BJ (cell line): Measurements from ENCODE around the gene CAP2. TPM values are rescaled to one million over a fixed set of nuclear protein-coding genes. Genes with fewer than 3 reads are reported as not detected.
"Not testable (repeated sequence)": the region's sequence is repeated elsewhere in the genome, so short reads cannot be mapped to it uniquely, and the experiment has no call there.

Experiments used
- CTCF ChIA-PET: fragments of 350-600 bp; formaldehyde crosslinking; extraction: SDS; loops from one replicate; lab custom pipeline; 2021; ENCODE audit warnings: antibody characterized with exemption, inconsistent platforms; lab: Yijun Ruan, JAX
- POLR2A ChIA-PET: fragments of 300-600 bp; sonication (Branson Sonifier 250); formaldehyde crosslinking; extraction: SDS; loops from one replicate; lab custom pipeline; 2021; ENCODE audit warnings: antibody characterized with exemption; lab: Charles Lee
- DNase-seq: peaks from one replicate; pipeline ENCODE4 v3.0.0-alpha.2; 2011; ENCODE audit warnings: low read depth
- H3K27me3 ChIP-seq: 2 replicates; pipeline ENCODE4 v1.6.0; 2011; ENCODE audit warnings: low read length; ENCODE audit not compliant: control insufficient read depth, insufficient read depth
- H3K36me3 ChIP-seq: 2 replicates; pipeline ENCODE4 v1.5.1; 2011; ENCODE audit warnings: low read length; ENCODE audit not compliant: control insufficient read depth, insufficient read depth
- H3K4me3 ChIP-seq: 2 replicates; pipeline ENCODE4 v1.5.1; 2011; ENCODE audit warnings: low read depth, mild to moderate bottlenecking, control low read depth, low read length
- CTCF ChIP-seq: IDR thresholded peaks from 2 replicates; pipeline ENCODE4 v1.5.1; 2011; ENCODE audit warnings: low read depth, mild to moderate bottlenecking, control low read depth, inconsistent platforms, low read length, moderate library complexity; ENCODE audit not compliant: insufficient read depth
- polyA plus RNA-seq: library from polyadenylated mRNA; depleted of rRNA; stranded (reverse); fragments of >200 nt; gene quantifications from 2 replicates; pipeline ENCODE4 v1.2.3, GENCODE V29; 2011

CAP2 gene
- polyA plus RNA-seq, 1 experiment, result 84.4 TPM

DNA sequence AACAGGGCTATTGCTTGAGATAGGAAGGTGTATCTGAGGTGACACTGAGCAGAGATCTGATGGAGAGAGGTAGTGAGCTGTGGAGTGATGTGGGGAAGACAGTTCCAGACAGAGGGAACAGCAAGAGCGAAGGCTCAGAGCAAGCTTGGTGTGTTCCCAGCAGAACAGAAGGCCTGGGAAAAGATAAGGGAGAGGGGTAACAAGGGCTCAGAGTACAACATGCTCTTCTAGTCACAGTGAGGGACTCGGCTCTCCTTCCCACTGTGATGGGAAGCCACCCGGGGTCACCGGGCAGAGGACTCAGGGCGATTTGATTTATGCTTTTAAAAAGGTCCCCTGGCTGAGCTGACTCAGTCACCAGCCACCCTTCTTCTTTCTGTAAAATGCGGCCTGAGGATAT is 33.7 kb downstream of the CAP2 start:
- CTCF ChIA-PET, result no interaction called here
- H3K27me3 ChIP-seq, result no peaks in the 10 kb centered on the region
- peaks cover 5% of the 10 kb centered on the region for H3K36me3 ChIP-seq
- POLR2A ChIA-PET, result no interaction called here
- no peak for TF ChIP-seq CTCF
- H3K4me3 ChIP-seq, result no peak overlapping the region
- no peak for DNase-seq

DNA sequence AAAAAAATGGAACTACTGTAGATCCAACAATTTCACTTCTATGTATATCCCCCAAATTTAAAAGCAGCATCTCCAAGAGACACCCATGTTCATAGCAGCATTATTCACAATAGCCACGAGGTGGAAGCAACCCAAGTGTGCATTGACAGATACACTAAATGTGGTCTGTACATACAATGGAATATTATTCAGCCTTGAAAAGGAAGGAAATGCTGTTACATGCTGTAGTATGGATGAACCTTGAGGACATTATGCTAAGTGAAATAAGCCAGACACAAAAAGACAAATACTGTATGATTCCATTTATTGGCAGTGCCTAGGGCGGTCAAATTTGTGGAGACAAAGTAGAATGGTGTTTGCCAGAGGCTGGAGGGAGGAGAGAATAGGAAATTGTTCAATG is 34.2 kb downstream of the CAP2 start:
- H3K36me3 ChIP-seq, result peaks cover 5% of the 10 kb centered on the region
- POLR2A ChIA-PET, result no interaction called here
- CTCF ChIA-PET, result no interaction called here
- H3K27me3 ChIP-seq, result no peaks in the 10 kb centered on the region
- no peak for DNase-seq
- no peak for TF ChIP-seq CTCF
- no peak overlapping the region for H3K4me3 ChIP-seq

DNA sequence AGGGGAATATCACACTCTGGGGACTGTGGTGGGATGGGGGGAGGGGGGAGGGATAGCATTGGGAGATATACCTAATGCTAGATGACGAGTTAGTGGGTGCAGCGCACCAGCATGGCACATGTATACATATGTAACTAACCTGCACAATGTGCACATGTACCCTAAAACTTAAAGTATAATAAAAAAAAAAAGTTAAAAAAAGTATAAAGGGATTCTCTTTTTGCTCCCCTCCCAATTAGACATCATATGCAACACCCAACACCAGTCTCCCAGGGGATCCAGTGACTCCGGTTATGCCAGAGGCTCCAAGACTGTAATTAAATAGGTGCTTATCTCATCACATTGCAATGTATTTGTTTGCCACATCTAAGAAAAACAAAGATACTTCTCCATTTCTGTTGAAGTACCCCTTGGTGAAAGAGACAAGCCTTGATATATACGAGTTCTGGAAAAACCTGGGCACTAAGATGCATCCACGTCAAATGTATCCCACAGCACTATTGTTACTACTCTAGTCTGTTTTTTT is 35.3 kb downstream of the CAP2 start:
- H3K27me3 ChIP-seq, CTCF ChIA-PET, DNase-seq, H3K4me3 ChIP-seq, H3K36me3 ChIP-seq, POLR2A ChIA-PET: not testable (repeated sequence)

- ChIA-PET POLR2A (no interaction called here), CTCF (interaction anchor here (0.7 to 1.3 kb wide), 3 partner anchors 10 to 141 kb away, joined by 3 read pairs; no protein-coding TSS in a partner anchor)
- Histone ChIP-seq H3K4me3 (no peak overlapping the region), H3K36me3 (peaks cover 5% of the 10 kb centered on the region), H3K27me3 (no peaks in the 10 kb centered on the region)
- no peak for DNase-seq
- no peak for TF ChIP-seq CTCF
Measured at GRCh38 chr6:17429383-17430061, 36.1 kb downstream of the CAP2 start.

DNA sequence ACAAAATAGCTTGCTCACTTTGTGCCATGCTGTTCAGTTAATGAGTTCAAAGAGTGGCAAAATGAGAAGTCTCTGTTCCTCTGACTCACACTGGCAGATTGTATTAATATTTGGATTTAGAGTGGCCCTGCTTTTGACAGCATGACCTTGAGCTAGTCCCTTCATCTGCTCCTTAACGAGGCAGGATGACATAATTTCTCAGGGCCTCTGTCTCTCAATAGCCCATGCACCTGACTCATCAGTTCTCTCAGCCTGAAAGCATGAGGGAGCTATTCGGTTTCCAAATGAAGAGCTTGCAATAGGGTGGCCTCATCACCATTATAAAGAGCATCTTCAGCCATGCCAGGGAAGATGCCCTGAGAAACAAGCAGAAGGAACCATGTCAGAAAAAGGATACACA is 38.2 kb downstream of the CAP2 start:
- no peak for TF ChIP-seq CTCF
- CTCF ChIA-PET, result interaction anchor here (1.0 kb wide), 1 partner anchor 10 kb away, joined by 3 read pairs; no protein-coding TSS in a partner anchor
- H3K4me3 ChIP-seq, result no peak overlapping the region
- POLR2A ChIA-PET, result no interaction called here
- DNase-seq, result no peak
- peaks cover 6% of the 10 kb centered on the region for H3K36me3 ChIP-seq
- H3K27me3 ChIP-seq, result no peaks in the 10 kb centered on the region
